Measurements from ENCODE around the gene NFE2L1.
A peak's percentile ranks its signal among the peaks of the same experiment; 100 is the strongest.

Gene NFE2L1

DNA sequence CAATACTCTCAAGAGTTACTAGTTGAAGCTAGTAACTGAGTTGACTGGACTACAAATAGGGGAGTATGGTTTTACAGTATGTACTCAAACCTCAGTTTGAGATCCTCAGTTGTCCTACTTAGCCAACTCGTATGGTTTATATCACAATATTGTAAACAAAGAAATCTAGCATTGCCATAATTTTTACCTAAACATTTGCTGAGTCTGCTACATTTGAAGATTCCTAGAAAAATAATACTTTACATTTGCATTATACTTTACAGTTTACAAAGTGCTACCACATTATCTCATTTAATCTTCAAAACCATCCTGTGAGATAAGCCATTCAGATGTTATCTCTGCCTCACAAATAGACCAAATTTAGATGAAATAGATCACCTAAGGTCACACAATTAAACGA, 36.8 kb downstream of the NFE2L1 start:
- Histone ChIP-seq H3K27me3 (replicated peaks; ENCODE audit: control insufficient read depth, insufficient read depth, low read length, poor library complexity, severe bottlenecking) (no peaks in the 10 kb centered on the region), H3K4me1 (ENCODE audit: control insufficient read depth, insufficient read depth, low read length, poor library complexity, severe bottlenecking) (no peaks in the 10 kb centered on the region), H3K4me3 (ENCODE audit: insufficient read depth, low read depth, low read length, poor library complexity, severe bottlenecking) (no peak overlapping the region), H3K9me3 (ENCODE audit: control insufficient read depth, low read length) (no peaks in the 10 kb centered on the region), H3K27ac (ENCODE audit: insufficient read depth, low read length, poor library complexity, severe bottlenecking) (no peak overlapping the region), H3K36me3 (ENCODE audit: control insufficient read depth, insufficient read depth, low read length) (no peaks in the 10 kb centered on the region)
- no peak for DNase-seq

DNA sequence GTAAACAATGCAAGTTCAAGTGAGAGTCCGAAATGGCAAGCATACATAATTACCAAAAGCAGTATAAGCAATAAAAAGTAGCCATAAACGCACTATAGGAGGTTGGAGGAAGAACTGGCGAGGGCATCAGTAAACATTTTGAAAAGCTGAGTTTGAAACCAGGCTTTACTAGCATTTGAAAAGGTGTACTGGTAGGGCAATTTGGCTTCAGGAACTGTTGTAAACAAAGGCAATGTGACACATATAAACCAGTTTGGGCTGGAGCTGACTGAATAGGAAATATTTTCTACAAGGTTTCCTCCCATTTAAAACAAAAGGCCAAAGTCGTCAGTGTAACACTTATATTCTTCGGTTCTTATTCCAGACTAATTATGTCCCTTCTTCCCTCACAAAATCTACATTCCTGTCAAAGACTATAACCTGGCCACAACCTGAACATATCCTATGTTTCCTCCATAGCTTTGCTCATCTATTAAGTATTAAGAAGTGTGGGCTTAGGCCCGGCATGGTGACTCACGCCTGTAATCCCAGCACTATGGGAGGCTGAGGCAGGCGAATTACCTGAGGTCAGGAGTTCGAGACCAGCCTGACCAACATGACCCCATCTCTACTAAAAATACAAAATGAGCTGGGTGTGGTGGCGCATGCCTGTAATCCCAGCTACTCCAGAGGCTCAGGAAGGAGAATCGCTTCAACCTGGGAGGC, 45.3 kb downstream of the NFE2L1 start:
- Histone ChIP-seq H3K4me1 (ENCODE audit: control insufficient read depth, insufficient read depth, low read length, poor library complexity, severe bottlenecking) (no peaks in the 10 kb centered on the region), H3K36me3 (ENCODE audit: control insufficient read depth, insufficient read depth, low read length) (no peaks in the 10 kb centered on the region), H3K27me3 (replicated peaks; ENCODE audit: control insufficient read depth, insufficient read depth, low read length, poor library complexity, severe bottlenecking) (no peaks in the 10 kb centered on the region), H3K27ac (ENCODE audit: insufficient read depth, low read length, poor library complexity, severe bottlenecking) (no peak overlapping the region), H3K9me3 (ENCODE audit: control insufficient read depth, low read length) (no peaks in the 10 kb centered on the region), H3K4me3 (ENCODE audit: insufficient read depth, low read depth, low read length, poor library complexity, severe bottlenecking) (no peak overlapping the region)
- no peak for DNase-seq

DNA sequence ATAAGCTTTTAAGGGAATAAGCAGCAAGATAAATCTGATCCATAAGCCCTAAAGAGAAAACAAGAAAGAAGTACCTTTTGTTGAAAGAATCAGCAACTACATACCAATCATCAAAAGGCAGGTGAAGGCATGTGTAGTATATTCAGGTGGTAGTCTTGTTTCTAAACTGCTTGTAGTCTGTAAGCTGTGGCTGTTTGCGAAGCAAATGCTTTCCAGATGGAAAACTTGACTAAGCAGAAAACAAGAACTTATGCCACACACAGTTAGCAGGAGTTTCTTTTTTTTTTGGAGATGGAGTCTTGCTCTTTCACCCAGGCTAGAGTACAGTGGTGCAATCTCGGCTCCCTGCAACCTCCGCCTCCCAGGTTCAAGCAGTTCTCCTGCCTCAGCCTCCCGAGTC, 47.5 kb downstream of the NFE2L1 start:
- Histone ChIP-seq H3K27me3 (replicated peaks; ENCODE audit: control insufficient read depth, insufficient read depth, low read length, poor library complexity, severe bottlenecking) (no peaks in the 10 kb centered on the region), H3K9me3 (ENCODE audit: control insufficient read depth, low read length) (no peaks in the 10 kb centered on the region), H3K36me3 (ENCODE audit: control insufficient read depth, insufficient read depth, low read length) (no peaks in the 10 kb centered on the region), H3K4me1 (ENCODE audit: control insufficient read depth, insufficient read depth, low read length, poor library complexity, severe bottlenecking) (no peaks in the 10 kb centered on the region), H3K4me3 (ENCODE audit: insufficient read depth, low read depth, low read length, poor library complexity, severe bottlenecking) (no peak overlapping the region), H3K27ac (ENCODE audit: insufficient read depth, low read length, poor library complexity, severe bottlenecking) (no peak overlapping the region)
- no peak for DNase-seq

DNA sequence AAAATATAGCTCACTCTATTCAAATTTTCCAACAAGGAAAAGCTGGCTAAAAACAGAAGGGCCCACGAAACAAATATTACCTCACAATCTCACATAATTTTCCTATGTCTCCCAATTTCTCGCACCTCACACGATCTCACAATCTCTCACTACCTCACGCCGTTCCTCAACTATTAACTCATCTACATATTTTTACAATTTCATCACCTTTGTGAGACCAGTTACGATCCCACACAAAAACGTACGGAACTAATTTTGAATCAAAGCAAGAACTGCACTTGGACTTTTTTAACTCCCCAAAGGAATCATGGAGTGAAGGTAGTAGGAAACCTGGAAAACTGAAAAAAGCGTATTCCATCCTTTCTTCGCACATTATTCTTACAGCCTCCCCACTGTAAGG, 52.0 kb downstream of the NFE2L1 start:
- Histone ChIP-seq H3K4me3 (ENCODE audit: insufficient read depth, low read depth, low read length, poor library complexity, severe bottlenecking) (peak overlapping the region; percentile 89), H3K36me3 (ENCODE audit: control insufficient read depth, insufficient read depth, low read length) (no peaks in the 10 kb centered on the region), H3K27ac (ENCODE audit: insufficient read depth, low read length, poor library complexity, severe bottlenecking) (no peak overlapping the region), H3K27me3 (replicated peaks; ENCODE audit: control insufficient read depth, insufficient read depth, low read length, poor library complexity, severe bottlenecking) (no peaks in the 10 kb centered on the region), H3K4me1 (ENCODE audit: control insufficient read depth, insufficient read depth, low read length, poor library complexity, severe bottlenecking) (no peaks in the 10 kb centered on the region), H3K9me3 (ENCODE audit: control insufficient read depth, low read length) (no peaks in the 10 kb centered on the region)
- DNase-seq = no peak

GRCh38 chr17:48100591-48101011, 52.4 kb downstream of the NFE2L1 start:
- H3K9me3 ChIP-seq (ENCODE audit: control insufficient read depth, low read length) = no peaks in the 10 kb centered on the region
- no peak for DNase-seq
- H3K4me3 ChIP-seq (ENCODE audit: insufficient read depth, low read depth, low read length, poor library complexity, severe bottlenecking) = peak overlapping the region; percentile 89
- no peaks in the 10 kb centered on the region for H3K4me1 ChIP-seq (ENCODE audit: control insufficient read depth, insufficient read depth, low read length, poor library complexity, severe bottlenecking)
- H3K36me3 ChIP-seq (ENCODE audit: control insufficient read depth, insufficient read depth, low read length) = no peaks in the 10 kb centered on the region
- H3K27me3 ChIP-seq (replicated peaks; ENCODE audit: control insufficient read depth, insufficient read depth, low read length, poor library complexity, severe bottlenecking) = no peaks in the 10 kb centered on the region
- H3K27ac ChIP-seq (ENCODE audit: insufficient read depth, low read length, poor library complexity, severe bottlenecking) = peak overlapping the region; percentile 65

DNA sequence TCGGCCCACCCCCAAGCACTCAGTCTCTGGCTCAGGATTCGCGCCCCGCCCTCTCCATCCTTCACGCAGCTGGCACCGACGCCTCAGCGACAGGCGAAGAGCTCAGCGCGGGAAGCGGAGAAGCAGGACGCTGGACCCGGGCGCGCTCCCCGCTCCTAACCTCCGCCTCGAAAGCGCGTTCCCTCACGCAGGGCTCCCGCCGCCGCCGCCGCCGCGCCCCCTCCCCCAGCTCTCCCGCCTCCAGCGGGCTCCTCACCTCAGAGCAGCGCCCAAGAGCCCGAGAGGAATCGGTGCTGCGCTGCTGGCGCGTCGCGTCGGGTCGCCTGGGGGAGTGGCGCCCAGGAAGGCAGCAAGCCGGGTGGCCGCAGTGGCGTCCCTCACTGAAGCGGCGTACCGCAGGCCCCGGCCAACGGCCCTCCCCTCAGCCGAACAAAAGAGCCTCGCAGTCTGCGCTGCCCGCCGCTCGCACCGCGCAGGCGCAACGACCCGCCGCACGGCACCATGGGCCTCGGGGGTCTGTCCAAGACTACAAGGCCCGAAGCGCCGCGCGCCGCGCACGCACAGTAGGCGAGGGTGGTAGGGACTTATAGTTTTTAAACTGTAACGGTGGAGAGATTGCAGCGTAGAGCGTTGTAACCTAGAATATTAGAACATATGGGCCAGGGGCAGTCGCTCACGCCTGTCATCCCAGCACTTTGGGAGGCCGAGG, 53.0 kb downstream of the NFE2L1 start, which contains the start of gene CBX1:
CBX1 (minus strand) TSS at position 467 of the 709 bp plus-strand sequence. CDS start 24,474 bp downstream, outside the sequence.
- no peaks in the 10 kb centered on the region for H3K4me1 ChIP-seq (ENCODE audit: control insufficient read depth, insufficient read depth, low read length, poor library complexity, severe bottlenecking)
- DNase-seq = peak; percentile 84 to 88 (median 86)

GRCh38 chr17:48102043-48102750, 54.0 kb downstream of the NFE2L1 start:
- no peak overlapping the region for H3K4me3 ChIP-seq (ENCODE audit: insufficient read depth, low read depth, low read length, poor library complexity, severe bottlenecking)
- no peaks in the 10 kb centered on the region for H3K36me3 ChIP-seq (ENCODE audit: control insufficient read depth, insufficient read depth, low read length)
- H3K27ac ChIP-seq (ENCODE audit: insufficient read depth, low read length, poor library complexity, severe bottlenecking) = no peak overlapping the region
- H3K27me3 ChIP-seq (replicated peaks; ENCODE audit: control insufficient read depth, insufficient read depth, low read length, poor library complexity, severe bottlenecking) = no peaks in the 10 kb centered on the region
- no peak for DNase-seq
- no peaks in the 10 kb centered on the region for H3K9me3 ChIP-seq (ENCODE audit: control insufficient read depth, low read length)
- peaks cover 5% of the 10 kb centered on the region for H3K4me1 ChIP-seq (ENCODE audit: control insufficient read depth, insufficient read depth, low read length, poor library complexity, severe bottlenecking)

More for the DNA sequence above, 53.0 kb downstream of the NFE2L1 start, which contains the start of gene CBX1:
- H3K36me3 ChIP-seq (ENCODE audit: control insufficient read depth, insufficient read depth, low read length) = no peaks in the 10 kb centered on the region
- H3K9me3 ChIP-seq (ENCODE audit: control insufficient read depth, low read length) = no peaks in the 10 kb centered on the region
- H3K27me3 ChIP-seq (replicated peaks; ENCODE audit: control insufficient read depth, insufficient read depth, low read length, poor library complexity, severe bottlenecking) = no peaks in the 10 kb centered on the region
- H3K27ac ChIP-seq (ENCODE audit: insufficient read depth, low read length, poor library complexity, severe bottlenecking) = peak within 1 kb of the TSS; percentile 65
- H3K4me3 ChIP-seq (ENCODE audit: insufficient read depth, low read depth, low read length, poor library complexity, severe bottlenecking) = peak within 1 kb of the TSS; percentile 89

- Histone ChIP-seq H3K27ac (ENCODE audit: insufficient read depth, low read length, poor library complexity, severe bottlenecking) (no peak overlapping the region), H3K4me1 (ENCODE audit: control insufficient read depth, insufficient read depth, low read length, poor library complexity, severe bottlenecking) (peaks cover 5% of the 10 kb centered on the region), H3K9me3 (ENCODE audit: control insufficient read depth, low read length) (no peaks in the 10 kb centered on the region), H3K4me3 (ENCODE audit: insufficient read depth, low read depth, low read length, poor library complexity, severe bottlenecking) (no peak overlapping the region), H3K36me3 (ENCODE audit: control insufficient read depth, insufficient read depth, low read length) (no peaks in the 10 kb centered on the region), H3K27me3 (replicated peaks; ENCODE audit: control insufficient read depth, insufficient read depth, low read length, poor library complexity, severe bottlenecking) (no peaks in the 10 kb centered on the region)
- peak in 1 of 3 donors; percentile 5 for DNase-seq
These were observed 54.9 kb downstream of the NFE2L1 start for GRCh38 chr17:48102798-48103715.

GRCh38 chr17:48104440-48104839, 56.3 kb downstream of the NFE2L1 start:
- H3K4me3 ChIP-seq (ENCODE audit: insufficient read depth, low read depth, low read length, poor library complexity, severe bottlenecking) = no peak overlapping the region
- no peaks in the 10 kb centered on the region for H3K27me3 ChIP-seq (replicated peaks; ENCODE audit: control insufficient read depth, insufficient read depth, low read length, poor library complexity, severe bottlenecking)
- no peak for DNase-seq
- no peaks in the 10 kb centered on the region for H3K9me3 ChIP-seq (ENCODE audit: control insufficient read depth, low read length)
- no peaks in the 10 kb centered on the region for H3K36me3 ChIP-seq (ENCODE audit: control insufficient read depth, insufficient read depth, low read length)
- peaks cover 14% of the 10 kb centered on the region for H3K4me1 ChIP-seq (ENCODE audit: control insufficient read depth, insufficient read depth, low read length, poor library complexity, severe bottlenecking)
- no peak overlapping the region for H3K27ac ChIP-seq (ENCODE audit: insufficient read depth, low read length, poor library complexity, severe bottlenecking)

All from effector memory CD4-positive, alpha-beta T cell (primary cell).